ENCODE data around the gene FAM47E.
"Not testable (repeated sequence)": the region's sequence is repeated elsewhere in the genome, so short reads cannot be mapped to it uniquely, and the experiment has no call there.

FAM47E gene

DNA sequence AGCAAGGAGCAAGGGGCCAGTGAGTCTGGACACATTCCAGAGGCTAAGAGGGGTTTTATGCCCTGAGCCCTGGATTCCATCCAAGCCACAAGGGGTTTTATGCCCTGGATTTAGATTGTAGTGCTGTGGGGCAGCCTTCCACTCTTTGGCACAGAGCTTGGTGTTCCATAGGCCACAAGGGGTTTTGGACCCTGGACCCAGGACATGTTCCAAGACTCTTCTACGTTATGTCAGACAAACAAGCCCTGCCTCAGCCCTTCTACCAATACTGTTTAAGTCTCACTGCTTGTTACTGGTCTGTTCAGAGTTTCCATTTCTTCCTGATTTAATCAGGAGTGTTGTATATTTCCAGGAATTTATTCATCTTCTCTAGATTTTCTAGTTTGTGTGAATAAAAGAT is 25.1 kb upstream of the FAM47E start:
- DNase-seq (ENCODE audit: low read depth) = no peak

DNA sequence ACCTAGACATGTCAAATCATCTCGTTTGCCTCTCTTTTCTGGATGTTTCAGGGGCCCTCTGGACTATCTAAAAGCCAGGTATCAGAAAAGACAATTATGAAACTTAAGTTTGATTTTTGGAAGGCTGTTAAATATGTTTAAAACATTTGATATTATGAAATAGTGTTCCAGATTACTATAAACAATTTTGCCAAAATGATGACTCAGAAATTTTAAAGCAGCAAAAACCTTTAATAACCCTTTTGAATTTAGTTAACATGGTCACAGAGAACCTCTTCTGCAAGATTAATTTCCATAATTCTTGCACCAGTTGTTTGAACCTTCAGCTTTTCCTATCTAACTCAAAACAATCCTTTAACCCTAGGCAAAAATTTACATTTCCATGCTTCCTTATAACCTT is 18.8 kb upstream of the FAM47E start:
- DNase-seq (ENCODE audit: low read depth) = no peak

DNA sequence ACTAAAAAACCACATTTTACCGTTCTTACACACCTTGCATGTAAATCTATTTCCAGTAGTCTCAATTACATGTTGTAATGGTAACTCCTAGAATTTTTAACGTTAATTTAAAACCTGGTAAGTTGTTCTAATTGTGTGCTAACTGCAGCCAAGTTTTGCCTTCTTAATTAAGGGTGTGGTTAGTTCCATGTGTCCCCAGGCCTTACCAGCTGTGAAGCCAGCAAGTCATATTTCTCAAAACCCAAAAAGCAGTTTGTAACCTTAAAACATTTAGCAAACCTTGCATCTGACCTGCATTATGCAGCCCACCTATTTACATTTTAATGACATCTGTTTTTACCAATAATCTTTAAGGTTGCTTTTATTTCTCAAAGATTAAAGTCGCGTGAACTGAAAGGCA is 18.4 kb upstream of the FAM47E start:
- no peak for DNase-seq (ENCODE audit: low read depth)

DNA sequence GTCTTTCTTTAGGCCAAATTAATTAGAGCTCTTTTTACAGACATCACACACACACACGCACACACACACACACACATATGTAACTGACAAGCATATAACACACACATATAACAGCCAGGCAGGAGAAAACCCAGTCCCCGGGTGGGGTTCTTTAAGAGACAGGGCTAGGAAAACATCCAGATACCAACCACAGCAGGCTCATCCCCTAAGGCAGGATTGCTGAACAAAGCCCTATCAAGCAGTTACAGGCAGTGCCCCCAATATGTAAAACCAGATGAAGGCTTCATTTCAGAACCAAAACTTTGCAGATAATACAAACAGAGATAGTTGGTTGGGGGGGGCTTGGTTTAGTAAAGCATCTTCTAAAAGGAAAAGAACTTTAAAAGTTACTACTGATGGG is 18.0 kb upstream of the FAM47E start:
- DNase-seq (ENCODE audit: low read depth) = no peak

DNA sequence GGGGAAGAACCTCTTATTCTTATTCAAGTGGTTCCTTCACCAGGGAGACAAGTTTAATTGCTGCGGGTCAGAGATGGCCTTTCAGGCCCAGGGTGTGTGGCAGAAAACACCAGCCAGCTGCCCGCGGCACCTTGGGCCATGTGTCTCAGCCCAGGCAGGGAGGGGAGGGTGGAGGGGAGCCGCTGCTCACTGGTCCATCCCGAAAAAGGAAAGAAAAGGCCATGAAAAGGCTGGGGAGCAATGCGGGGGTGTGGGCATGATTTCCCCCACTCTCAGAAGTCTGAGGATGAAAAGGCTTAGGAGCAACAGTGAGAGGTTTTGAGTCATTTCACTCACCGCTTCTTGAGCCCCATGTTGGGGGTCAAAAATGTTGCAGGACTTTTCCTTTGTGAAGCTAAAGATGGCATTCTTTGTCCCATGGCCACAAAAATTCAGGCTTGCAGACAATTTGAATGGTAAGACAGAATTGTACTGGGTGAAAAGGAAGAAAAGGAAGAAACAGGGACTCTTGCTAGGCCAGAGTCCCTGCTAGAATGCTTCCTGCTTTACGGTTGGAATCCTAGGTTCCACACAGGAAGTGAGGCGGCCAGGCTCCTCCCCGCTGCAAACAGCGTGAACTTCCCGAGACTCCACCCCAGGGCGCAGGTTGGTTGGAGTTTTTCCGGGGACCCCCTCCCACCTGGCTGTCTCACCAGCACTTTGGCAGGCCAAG is 17.4 kb upstream of the FAM47E start:
- no peak for DNase-seq (ENCODE audit: low read depth)

DNA sequence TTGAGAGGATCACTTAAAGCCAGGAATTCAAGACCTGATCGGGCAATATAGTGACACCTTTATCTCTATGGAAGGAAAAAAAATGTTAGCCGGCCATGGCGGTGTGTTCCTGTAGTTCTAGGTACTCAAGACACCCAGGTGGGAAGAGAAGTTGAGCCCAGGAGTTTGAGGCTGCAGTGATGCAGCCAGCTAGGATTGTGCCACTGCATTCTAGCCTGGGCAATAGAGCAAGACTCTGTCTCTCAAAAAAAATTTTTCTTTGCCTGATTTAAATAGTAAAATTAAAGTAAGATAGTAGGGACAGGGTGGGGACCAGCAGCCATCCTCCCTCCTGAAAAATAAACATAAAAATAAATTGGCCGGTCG is 16.9 kb upstream of the FAM47E start:
- no peak for DNase-seq (ENCODE audit: low read depth)

DNA sequence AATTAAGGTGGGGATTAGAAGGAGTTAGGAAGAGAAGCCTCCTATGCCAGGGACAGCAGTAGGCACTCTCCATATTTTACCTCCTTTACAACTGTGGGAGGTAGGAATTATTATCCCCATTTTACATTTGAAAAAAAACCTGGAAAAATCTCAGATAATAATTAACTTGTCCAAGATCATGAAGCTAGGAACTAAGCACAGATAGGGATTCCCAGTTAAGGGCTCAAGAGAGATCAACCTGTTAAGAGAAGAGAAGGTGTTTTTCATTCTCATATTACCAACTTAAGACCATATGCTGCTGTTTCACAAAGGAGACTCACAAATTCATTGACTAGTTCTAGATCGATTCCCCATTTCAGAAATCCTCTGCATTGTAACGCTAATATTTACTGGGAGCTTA is 16.1 kb upstream of the FAM47E start:
- no peak for DNase-seq (ENCODE audit: low read depth)

DNA sequence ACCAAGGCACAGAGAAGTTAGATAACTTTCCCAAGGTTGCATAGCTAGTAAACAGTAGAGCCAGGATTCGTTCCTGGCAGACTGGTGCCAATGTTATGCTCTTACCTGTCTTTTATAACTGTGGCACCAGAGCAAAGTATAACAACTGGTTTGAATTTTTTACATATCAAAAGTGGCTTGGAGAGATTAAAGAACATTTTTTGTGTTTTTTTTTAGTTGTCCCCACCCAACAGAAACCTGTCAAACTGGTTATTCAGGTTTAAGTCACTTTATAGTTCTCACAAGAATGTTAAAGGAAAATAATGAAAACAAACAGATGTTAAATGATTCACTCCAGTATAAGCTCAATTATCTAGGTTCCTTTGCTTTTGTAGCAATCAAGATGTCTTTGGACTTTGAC is 15.6 kb upstream of the FAM47E start:
- no peak for DNase-seq (ENCODE audit: low read depth)

DNA sequence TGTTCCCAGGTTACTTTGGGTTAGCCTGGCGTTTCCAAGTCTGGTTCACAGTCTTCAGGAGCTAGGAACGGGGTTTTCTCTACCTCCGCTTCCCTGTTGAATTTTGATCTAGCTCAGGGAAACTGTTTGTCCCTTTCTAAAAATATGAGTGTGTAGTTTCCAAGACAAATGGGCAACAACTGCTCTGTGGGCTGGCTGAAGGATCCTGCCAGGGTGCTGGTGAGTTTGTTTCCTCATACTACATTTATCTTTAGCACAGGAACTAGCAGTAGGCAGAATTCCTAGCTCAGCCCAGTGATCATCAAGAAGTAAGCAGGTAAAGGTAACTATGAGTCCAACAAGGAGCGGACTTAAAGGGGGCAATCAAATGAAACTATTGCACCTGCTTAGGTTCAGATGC is 13.3 kb upstream of the FAM47E start:
- DNase-seq (ENCODE audit: low read depth) = no peak

DNA sequence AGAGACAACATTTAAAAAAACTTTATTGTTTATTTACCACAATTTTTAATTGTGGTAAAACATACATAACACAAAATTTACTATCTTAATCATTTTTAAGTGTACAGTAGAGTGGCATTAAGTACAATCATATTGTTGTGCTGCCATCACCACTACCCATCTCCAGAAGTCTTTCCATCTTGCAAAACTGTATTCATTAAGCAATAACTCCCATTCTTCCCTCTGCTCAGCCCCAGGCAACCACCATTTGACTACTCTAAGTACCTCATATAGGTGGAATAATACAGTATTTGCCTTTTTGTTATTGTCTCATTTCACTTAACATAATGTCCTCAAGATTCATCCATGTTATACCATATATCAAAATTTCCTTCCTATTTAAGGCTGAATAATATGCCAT is 12.8 kb upstream of the FAM47E start:
- no peak for DNase-seq (ENCODE audit: low read depth)

DNA sequence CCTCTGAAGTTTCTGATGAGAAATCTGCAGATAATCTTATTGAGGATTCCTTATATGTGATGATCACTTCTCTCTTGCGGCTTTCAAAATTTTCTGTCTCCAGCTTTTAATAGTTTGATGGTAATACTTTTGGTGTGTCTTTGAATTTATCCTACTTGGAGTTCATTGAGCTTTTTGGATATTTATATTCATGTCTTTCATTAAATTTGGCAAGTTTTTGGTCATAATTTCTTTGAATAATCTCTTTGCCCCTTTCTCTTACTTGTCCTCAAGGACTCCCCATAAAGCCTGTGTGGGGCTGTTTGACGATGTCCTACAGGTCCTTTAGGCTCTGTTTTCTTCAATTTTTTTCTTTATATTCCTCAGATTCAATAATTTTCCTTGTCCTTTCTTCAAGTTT is 11.3 kb upstream of the FAM47E start:
- DNase-seq (ENCODE audit: low read depth) = no peak

DNA sequence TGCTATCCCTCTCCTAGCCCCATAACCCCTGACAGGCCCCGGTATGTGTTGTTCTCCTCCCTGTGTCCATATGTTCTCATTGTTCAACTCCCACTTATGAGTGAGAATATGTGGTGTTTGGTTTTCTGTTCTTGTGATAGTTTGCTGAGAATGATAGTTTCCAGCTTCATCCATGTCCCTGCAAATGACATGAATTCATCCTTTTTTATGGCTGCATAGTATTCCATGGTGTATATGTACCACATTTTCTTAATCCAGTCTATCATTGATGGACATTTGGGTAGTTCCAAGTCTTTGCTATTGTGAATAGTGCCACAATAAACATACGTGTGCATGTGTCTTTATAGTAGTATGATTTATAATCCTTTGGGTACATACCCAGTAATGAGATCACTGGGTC is 7.6 kb upstream of the FAM47E start:
- not testable (repeated sequence) for DNase-seq (ENCODE audit: low read depth)

DNA sequence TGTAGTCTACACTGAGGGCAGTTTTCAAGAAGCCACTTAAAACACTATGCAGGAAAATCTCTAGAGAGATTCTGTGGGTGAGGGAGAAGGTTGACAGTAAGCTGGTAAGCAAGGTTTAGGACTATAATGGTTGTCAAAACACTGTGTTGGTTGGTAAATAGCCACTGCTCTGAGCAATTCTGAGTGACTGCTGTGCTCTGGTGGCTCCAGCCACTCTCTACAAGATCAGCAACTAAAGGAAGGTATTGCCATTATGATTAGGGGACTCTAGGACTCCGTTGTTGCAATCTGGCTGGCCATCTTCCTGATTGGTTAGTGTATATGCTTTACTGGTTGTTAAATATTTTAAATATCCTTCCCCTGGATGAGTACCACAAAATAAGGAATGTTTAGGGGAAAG is 5.5 kb upstream of the FAM47E start:
- no peak for DNase-seq (ENCODE audit: low read depth)

DNA sequence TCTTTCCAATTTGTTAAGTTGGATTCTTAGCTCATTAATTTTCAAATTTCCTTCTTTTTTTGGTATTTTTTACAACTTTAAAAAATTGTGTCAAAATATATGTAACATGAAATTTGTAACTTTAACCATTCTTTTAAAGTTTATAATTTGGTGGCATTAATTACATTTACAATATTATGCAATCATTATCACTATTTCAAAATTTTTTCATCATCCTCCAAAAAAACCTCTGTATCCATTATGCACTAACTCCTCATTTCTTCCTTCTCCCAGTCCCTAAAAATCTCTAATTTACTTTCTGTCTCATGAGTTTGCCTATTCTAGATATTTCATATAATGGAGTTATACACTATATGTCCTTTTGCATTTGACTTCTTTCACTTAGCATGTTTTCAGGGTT is 4.7 kb upstream of the FAM47E start:
- no peak for DNase-seq (ENCODE audit: low read depth)

DNA sequence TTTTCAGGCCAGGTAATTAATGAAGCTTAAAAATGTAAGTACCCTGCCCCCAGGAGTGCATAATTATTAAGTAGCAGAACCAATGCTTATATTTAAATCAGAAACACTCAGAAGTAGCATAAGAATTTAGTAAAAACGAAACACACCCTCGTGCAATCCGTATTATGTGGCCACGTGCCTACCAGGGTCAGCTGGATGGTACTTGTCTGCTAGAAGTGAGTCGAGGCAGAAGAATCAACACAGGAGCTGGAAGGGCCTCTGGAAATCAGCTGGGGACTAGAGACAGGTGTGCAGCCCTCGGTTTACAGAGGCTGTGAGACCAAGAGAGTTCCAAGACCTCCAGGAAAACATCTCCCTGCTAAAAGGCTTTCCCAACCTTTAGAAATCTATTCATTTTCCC is 559 bp upstream of the FAM47E start:
- DNase-seq (ENCODE audit: low read depth) = no peak

DNA sequence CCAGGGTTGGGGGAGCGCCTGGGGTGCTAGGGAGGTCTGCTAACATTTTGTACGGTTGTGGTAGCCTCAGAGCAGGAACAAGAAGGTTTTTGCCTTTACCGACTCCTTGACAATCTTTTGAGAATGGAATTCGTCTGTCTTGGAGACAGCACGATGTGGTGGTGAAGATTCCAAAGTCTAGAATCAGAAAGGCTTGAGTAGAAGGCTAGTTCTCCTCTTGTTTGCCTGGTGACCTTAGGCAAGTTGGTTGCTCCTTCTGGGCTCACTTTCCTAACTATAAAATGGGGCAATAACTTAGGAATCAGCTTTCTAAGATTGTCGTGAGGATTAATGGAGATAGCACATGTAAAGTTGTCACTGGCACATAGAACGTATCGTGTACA is 741 bp downstream of the FAM47E start:
- DNase-seq (ENCODE audit: low read depth) = no peak

DNA sequence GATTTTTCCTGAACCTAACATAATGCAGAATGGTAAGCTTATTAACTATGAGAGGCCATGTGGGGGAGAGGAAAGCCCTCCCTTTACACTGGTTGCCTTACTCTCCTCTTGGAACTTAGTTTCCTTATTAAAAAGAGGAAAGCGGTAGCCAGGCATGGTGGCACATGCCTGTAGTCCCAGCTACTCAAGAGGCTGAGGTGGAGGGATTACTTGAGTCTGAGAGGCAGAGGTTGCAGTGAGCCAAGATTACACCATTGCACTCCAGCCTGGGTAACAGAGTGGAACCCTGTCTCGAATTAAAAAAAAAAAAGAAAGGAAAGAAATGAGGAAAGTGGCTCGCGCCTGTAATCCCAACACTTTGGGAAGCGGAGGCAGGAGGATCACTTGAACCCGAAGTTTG is 2.0 kb downstream of the FAM47E start:
- DNase-seq (ENCODE audit: low read depth) = no peak

DNA sequence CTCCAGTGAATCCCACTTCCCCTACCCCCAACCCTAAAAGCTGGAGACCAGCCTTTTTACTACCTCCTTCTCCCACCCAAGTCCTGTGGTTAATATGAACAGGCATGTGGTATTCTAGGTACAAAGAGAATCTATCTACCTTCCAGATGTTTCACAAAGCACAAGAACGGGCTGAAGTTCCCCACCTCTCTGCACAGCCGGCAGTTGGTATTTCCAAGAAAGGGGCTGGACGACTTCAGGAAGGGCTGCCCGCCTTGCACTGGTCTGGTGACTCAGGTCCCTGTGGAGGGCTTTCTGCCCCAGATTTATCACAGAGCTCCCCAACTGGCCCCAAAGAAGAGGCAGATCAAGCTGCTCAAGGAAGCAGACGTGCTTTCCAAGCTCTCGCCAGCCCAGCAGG is 4.5 kb downstream of the FAM47E start:
- DNase-seq (ENCODE audit: low read depth) = no peak

DNA sequence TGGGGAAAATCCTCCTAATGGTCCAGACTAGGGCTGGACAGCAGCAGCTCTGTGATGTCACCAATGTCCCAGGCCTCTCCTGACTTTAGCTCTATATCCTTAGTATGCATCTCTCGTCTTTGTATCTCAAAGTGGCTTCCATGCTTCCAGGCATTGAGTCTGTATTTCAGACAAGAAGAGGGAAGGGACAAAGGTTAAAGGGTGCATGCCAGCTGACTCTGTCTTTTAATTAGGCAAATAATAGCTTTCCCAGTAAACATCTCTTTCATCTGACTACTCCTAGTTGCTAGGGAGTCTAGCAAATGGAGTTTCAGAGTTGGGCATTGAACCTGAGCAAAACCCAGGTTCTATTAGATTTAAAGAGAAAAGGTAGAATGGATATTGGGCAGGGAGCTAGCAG is 5.4 kb downstream of the FAM47E start:
- DNase-seq (ENCODE audit: low read depth) = no peak

DNA sequence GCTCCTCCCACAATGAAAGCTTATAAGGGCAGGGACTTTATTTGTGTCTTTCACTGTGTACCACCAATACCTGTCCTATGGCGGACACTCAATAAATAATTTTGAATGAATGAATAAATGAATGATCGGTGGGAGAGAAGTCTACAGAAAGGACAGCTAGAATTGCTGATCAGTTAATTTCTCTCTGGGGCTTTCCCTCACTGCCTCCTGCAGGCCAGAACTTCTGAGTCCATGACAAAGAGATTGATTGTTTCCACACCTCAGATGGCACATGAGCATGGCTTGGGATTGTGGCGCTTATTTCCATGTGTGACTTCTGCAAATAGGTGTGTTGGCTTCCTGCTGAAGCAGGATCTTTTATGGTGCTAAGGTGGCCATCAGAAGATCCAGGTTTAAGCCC is 6.3 kb downstream of the FAM47E start:
- no peak for DNase-seq (ENCODE audit: low read depth)

DNA sequence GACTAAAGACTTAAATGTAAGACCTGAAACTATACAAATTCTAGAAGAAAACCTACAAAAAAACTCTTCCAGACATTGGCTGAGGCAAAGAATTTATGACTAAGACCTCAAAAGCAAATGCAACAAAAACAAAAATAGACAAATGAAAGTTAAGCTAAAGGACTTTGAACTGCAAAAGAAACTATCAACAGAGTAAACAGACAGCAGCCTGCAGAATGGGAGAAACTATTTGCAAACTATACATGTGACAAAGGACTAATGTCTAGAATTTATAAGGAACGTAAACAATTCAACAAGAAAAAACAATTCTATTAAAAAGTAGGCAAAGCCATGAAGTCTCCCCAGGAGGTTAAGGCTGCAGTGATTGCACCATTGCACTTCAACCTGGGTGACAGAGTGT is 9.1 kb downstream of the FAM47E start:
- no peak for DNase-seq (ENCODE audit: low read depth)

DNA sequence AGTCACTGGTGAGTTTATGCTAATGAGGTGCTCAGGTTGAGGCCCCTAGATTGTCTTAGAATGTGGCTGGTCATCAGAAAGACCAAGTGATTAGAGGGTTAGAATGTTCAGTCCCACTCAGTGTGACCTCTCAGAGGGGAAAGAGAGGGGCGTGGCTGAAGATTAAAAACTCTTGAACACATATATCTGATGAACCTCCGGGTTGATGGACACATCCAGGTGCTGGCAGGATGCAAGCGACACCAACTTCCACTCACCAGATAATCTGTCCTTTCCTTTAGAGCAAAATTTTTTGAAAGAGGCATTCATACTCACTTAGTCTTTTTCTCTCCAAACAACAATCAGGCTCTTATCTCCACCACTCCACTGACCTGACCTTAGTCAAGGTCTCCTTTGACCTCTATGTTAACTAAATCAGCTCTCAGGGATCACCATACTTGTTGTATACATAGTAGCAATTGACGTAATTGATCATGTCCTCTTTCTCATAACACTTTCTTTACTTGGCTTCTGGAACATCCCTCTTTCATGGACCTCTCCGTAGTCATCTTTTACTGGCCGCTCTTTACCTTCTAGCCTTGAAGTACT is 14.2 kb downstream of the FAM47E start:
- DNase-seq (ENCODE audit: low read depth) = no peak

DNA sequence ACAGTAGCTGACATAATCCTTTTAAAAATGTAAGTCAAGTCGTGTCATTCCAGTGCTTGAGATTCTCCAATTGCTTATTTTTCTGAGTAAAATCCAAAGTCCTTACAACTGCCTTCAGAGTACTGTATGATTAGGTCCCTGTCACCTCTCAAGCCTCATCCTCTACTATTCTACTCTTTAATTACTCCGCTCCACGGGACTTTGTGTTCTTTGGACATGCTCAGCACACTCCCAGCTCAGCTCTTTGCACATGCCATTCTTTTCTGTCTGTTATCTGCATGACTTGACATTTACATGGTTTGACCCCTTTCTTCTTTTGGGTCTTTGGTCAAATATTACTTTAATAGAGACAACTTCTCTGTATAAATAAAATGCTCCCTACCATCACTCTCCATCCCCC is 15.1 kb downstream of the FAM47E start:
- DNase-seq (ENCODE audit: low read depth) = no peak

DNA sequence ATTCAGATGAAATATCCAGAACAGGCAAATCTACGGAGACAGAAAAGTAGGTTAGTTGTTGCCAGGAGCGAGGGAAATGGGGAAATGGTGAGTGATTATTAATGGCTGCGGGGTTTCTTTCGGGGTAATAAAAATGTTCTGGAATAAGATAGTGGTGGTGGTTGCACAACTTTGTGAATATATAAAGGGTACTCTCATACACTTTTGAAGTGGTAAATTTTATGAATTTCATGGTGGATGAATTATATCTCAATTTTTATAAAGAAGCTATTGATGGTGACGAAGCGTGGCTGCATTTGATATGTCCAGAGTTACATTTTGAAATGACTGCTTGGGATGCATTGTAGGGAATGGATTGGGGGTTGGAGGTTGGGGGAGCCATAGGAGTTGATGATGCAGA is 16.3 kb downstream of the FAM47E start:
- no peak for DNase-seq (ENCODE audit: low read depth)
